ENCODE measurements around the gene ADSL. TPM values are rescaled to one million over a fixed set of nuclear protein-coding genes. Genes with fewer than 3 reads are reported as not detected.

Gene ADSL
- total and polyA plus RNA-seq, 9 of the 15 experiments (the other 6 are each of a cell fraction or from before 2014, with no cell fraction given) = 112 to 322 (median 146) TPM

GRCh38 chr22:40368016-40368415 lies 21.7 kb downstream of the ADSL start:
- Histone ChIP-seq H3K4me3 (no peak overlapping the region), H3K9ac (ENCODE audit: insufficient read depth in 1 of 2, low read depth in 2 of 2, low read length in 2 of 2) (no peak overlapping the region), H3K27ac (ENCODE audit: extremely low read depth, low read depth, low read length) (no peak overlapping the region), H3K9me3 (replicated peaks; ENCODE audit: control insufficient read depth, insufficient read depth, low read depth, low read length) (no peaks in the 10 kb centered on the region), H2AFZ (ENCODE audit: low read depth, low read length) (no peak overlapping the region), H3K4me2 (ENCODE audit: insufficient read depth, low read length) (no peak overlapping the region), H3K27me3 (ENCODE audit: control insufficient read depth in 2 of 2, insufficient read depth in 2 of 2, low read length in 2 of 2) (no peaks in the 10 kb centered on the region), H3K79me2 (ENCODE audit: control insufficient read depth, insufficient read depth, low read length) (peaks cover 21% of the 10 kb centered on the region), H3K9me1 (ENCODE audit: control insufficient read depth, insufficient read depth, low read length) (no peaks in the 10 kb centered on the region), H4K20me1 (replicated peaks; ENCODE audit: control insufficient read depth, insufficient read depth, low read length) (no peaks in the 10 kb centered on the region), H3K4me1 (replicated peaks in 1 of 2; ENCODE audit: control insufficient read depth in 2 of 2, insufficient read depth in 2 of 2, low read length in 2 of 2) (peaks cover 0 to 14% of the 10 kb centered on the region in 2 experiments; a peak in 3 of 5 replicates), H3K36me3 (ENCODE audit: control insufficient read depth, insufficient read depth, low read length) (peaks cover 69% of the 10 kb centered on the region)
- intact Hi-C loops (cut with micrococcal nuclease) (no loop called here), in situ Hi-C loops (cut with MboI) (no loop called here)
- WGBS (ENCODE audit: insufficient coverage, low coverage, missing lambda C conversion rate) = 73% methylated on average over 3 of the region's 6 CpGs
- DNase-seq (ENCODE audit: extremely low read depth in 1 of 4, low spot score in 3 of 4) = no peak
- FAIRE-seq = no peak
- POLR2A ChIA-PET = interaction anchor here (0.6 to 1.0 kb wide), 3 partner anchors 11 to 433 kb away, joined by 3 to 4 read pairs (median 3); no protein-coding TSS in a partner anchor
- CTCF ChIA-PET (ENCODE audit: low intra/inter-chr PET ratio) = no interaction called here
- no peak for TF ChIP-seq SMARCA4 (IDR thresholded peaks at IDR 0.05)
- TF ChIP-seq RBM17 (IDR thresholded peaks at IDR 0.05; ENCODE audit: borderline replicate concordance, low read depth, low read length) = no peak
- TF ChIP-seq ZNF347 (CRISPR knock-in tag; IDR thresholded peaks at IDR 0.05; ENCODE audit: low read depth) = no peak
- no peak for TF ChIP-seq USF2 (CRISPR knock-in tag; IDR thresholded peaks at IDR 0.05)
- no peak for TF ChIP-seq RBM39 (optimal IDR thresholded peaks at IDR 0.05; ENCODE audit: low read depth, low read length)
- TF ChIP-seq ZNF224 (CRISPR knock-in tag; IDR thresholded peaks at IDR 0.05) = no peak
- no peak for TF ChIP-seq NKRF (IDR thresholded peaks at IDR 0.05; ENCODE audit: borderline replicate concordance)
- TF ChIP-seq BRF1 (IDR thresholded peaks at IDR 0.05; ENCODE audit: borderline replicate concordance, extremely low read depth, insufficient read length) = no peak
- no peak for TF ChIP-seq C11orf30 (IDR thresholded peaks at IDR 0.05; ENCODE audit: low read depth)
- TF ChIP-seq DLX4 (CRISPR knock-in tag; IDR thresholded peaks at IDR 0.05) = no peak
- TF ChIP-seq ZNF830 (CRISPR knock-in tag; IDR thresholded peaks at IDR 0.05) = no peak
- no peak for TF ChIP-seq MIER1 (IDR thresholded peaks at IDR 0.05; ENCODE audit: low read depth)
- no peak for TF ChIP-seq U2AF2 (optimal IDR thresholded peaks at IDR 0.05; ENCODE audit: low read depth, low read length)
- TF ChIP-seq COPS2 (conservative IDR thresholded peaks at IDR 0.05) = no peak
- no peak for TF ChIP-seq SETDB1 (IDR thresholded peaks at IDR 0.05; ENCODE audit: low read length)
- no peak for TF ChIP-seq POLR3G (IDR thresholded peaks at IDR 0.05; ENCODE audit: extremely low read depth, insufficient read length, insufficient replicate concordance)
- no peak for TF ChIP-seq MNT (conservative IDR thresholded peaks at IDR 0.05)
- no peak for TF ChIP-seq NFATC3 (IDR thresholded peaks at IDR 0.05)
- BruUV-seq (replicated peaks) = no TSS peak
- ATAC-seq = no peak

Measured in K562 (cell line).